GM12878 (cell line): ENCODE data around the gene UBE2J2. TPM values are rescaled to one million over a fixed set of nuclear protein-coding genes. Genes with fewer than 3 reads are reported as not detected.

ENCODE experiments used
- ATAC-seq: fragments of 200-7000 bp; cut with Tn5 transposase; 3 replicates; pipeline ENCODE4 v1.9.1; 2020; ENCODE audit warnings: mild to moderate bottlenecking, moderate library complexity
- BruUV-seq: library from RNA; stranded (reverse); fragments of 400-500 nt; replicated peaks from 2 replicates; lab custom pipeline; 2021; lab: Mats Ljungman, UMichigan
- CTCF ChIA-PET: fragments of 300-600 bp; sonication (Branson Sonifier 250); formaldehyde crosslinking; extraction: SDS; loops from one replicate; lab custom pipeline; 2021; ENCODE audit warnings: inconsistent platforms; lab: Yijun Ruan, JAX
- POLR2A ChIA-PET: fragments of 350-600 bp; formaldehyde crosslinking; extraction: SDS; loops from one replicate; lab custom pipeline; 2021; ENCODE audit warnings: inconsistent platforms; lab: Charles Lee
- RAD21 ChIA-PET: fragments of 300-600 bp; sonication (Branson Sonifier 250); formaldehyde crosslinking; loops from one replicate; lab custom pipeline; 2023; ENCODE audit warnings: antibody characterized with exemption; ENCODE audit not compliant: unreplicated experiment; lab: Charles Lee
- SMC1A ChIA-PET: fragments of 300-600 bp; sonication (Branson Sonifier 250); formaldehyde crosslinking; loops from one replicate; lab custom pipeline; 2023; ENCODE audit not compliant: unreplicated experiment, uncharacterized antibody; lab: Charles Lee
- DNase-seq: peaks from one replicate; pipeline ENCODE4 v3.0.0-alpha.2; 2011; ENCODE audit warnings: low read depth, low spot score
- FAIRE-seq: peaks from 3 replicates; lab custom pipeline; 2011; peaks lifted over from hg19 to GRCh38; lab: Jason Lieb, UNC
- H2AFZ ChIP-seq: 2 replicates; pipeline ENCODE4 v1.6.0; 2011; ENCODE audit warnings: low read depth, low read length, control low read depth; ENCODE audit not compliant: control insufficient read depth
- H3K27ac ChIP-seq: 2 replicates; pipeline ENCODE4 v1.5.1; 2011; ENCODE audit warnings: control low read depth; ENCODE audit not compliant: control insufficient read depth, insufficient read depth
- H3K27me3 ChIP-seq, 2 experiments: replicated peaks in 1 of 2; 2 replicates each; pipeline versions ENCODE4 v1.6.0 to v1.6.1; 2011; ENCODE audit warnings: low read length in 1 of 2; ENCODE audit not compliant: control insufficient read depth in 2 of 2, insufficient read depth in 2 of 2
- H3K36me3 ChIP-seq, 2 experiments: 2 replicates each; pipeline ENCODE4 v1.5.1; 2011; ENCODE audit warnings: low read length in 1 of 2; ENCODE audit not compliant: control insufficient read depth in 2 of 2, insufficient read depth in 2 of 2
- H3K4me1 ChIP-seq: 2 replicates; pipeline ENCODE4 v1.6.1; 2011; ENCODE audit warnings: mild to moderate bottlenecking, low read length, moderate library complexity, mixed read lengths; ENCODE audit not compliant: control insufficient read depth, insufficient read depth
- H3K4me2 ChIP-seq: 2 replicates; pipeline ENCODE4 v1.6.0; 2011; ENCODE audit warnings: control low read depth; ENCODE audit not compliant: control insufficient read depth, insufficient read depth
- H3K4me3 ChIP-seq: fragments of 200-600 bp; sonication (generic); 2 replicates; pipeline ENCODE4 v1.5.1; 2016
- H3K79me2 ChIP-seq: 2 replicates; pipeline ENCODE4 v1.6.0; 2011; ENCODE audit warnings: low read length; ENCODE audit not compliant: control insufficient read depth, insufficient read depth
- H3K9ac ChIP-seq: 2 replicates; pipeline ENCODE4 v1.8.0; 2011; ENCODE audit warnings: low read length, control low read depth, mixed read lengths; ENCODE audit not compliant: control insufficient read depth, insufficient read depth
- H3K9me3 ChIP-seq: replicated peaks from 3 replicates; pipeline ENCODE4 v1.5.1; 2011; ENCODE audit warnings: mild to moderate bottlenecking, low read length; ENCODE audit not compliant: control insufficient read depth, insufficient read depth
- H4K20me1 ChIP-seq: 2 replicates; pipeline ENCODE4 v1.6.0; 2011; ENCODE audit not compliant: control insufficient read depth, insufficient read depth
- DPF2 ChIP-seq: fragments of 450-650 bp; IDR thresholded peaks from 2 replicates; pipeline ENCODE4 v1.6.1; 2017; ENCODE audit warnings: mild to moderate bottlenecking
- ELK1 ChIP-seq: IDR thresholded peaks from 2 replicates; pipeline ENCODE4 v1.6.1; 2012; ENCODE audit warnings: low read depth, low read length, improper control_type of control experiment
- FOXK2 ChIP-seq: fragments of 450-650 bp; IDR thresholded peaks from 2 replicates; pipeline ENCODE4 v1.6.1; 2017; ENCODE audit warnings: mild to moderate bottlenecking, moderate library complexity
- PRDM15 ChIP-seq: fragments of 450-650 bp; formaldehyde crosslinking; IDR thresholded peaks from 2 replicates; pipeline ENCODE4 v1.4.0; 2020; ENCODE audit warnings: mild to moderate bottlenecking, moderate library complexity
- SKIL ChIP-seq: fragments of 450-650 bp; IDR thresholded peaks from 2 replicates; pipeline ENCODE4 v1.6.1; 2017; ENCODE audit warnings: mild to moderate bottlenecking, low read depth, inconsistent platforms; ENCODE audit not compliant: poor library complexity, severe bottlenecking
- WGBS: methylation state at CpG from one replicate; pipeline ENCODE4 v1.1.6; 2016; ENCODE audit warnings: low lambda C conversion rate; ENCODE audit not compliant: insufficient replicate concordance, insufficient coverage; ENCODE audit errors: missing lambda C conversion rate; 5-methylcytosine and 5-hydroxymethylcytosine counted together
- in situ Hi-C: fragments of 300-500 bp; cut with MboI; formaldehyde crosslinking; loops from 9 replicates; pipeline ENCODE4 v1.14.3; 2018; ENCODE audit warnings: mixed read lengths
- intact Hi-C: fragments of 100-400 bp; cut with micrococcal nuclease; formaldehyde crosslinking; loops from one replicate; pipeline ENCODE4 v1.14.2; 2022; ENCODE audit not compliant: unreplicated experiment
- polyA plus RNA-seq, 11 experiments: library from polyadenylated mRNA; depleted of rRNA in 4 of 11; unstranded in 6 of 11; stranded (reverse) in 5 of 11; fragments of >200 nt; fragmentation: Nextera tagmentation in 4 of 11; fragmentation: Illumina TruSeq in 1 of 11; extraction: Ambion mirVana in 4 of 11; extraction: Trizol in 1 of 11; gene quantifications; 1 replicate in 1 of 11; 2 replicates in 10 of 11; pipeline versions ENCODE4 v1.2.1 to v1.2.3, GENCODE V29; 2011 to 2016; ENCODE audit warnings: inconsistent platforms in 2 of 11, missing spikeins in 2 of 11, low read depth in 1 of 11
- total RNA-seq, 4 experiments: library from RNA; depleted of rRNA in 3 of 4; stranded (reverse); fragments of >200 nt in 3 of 4; fragmentation: Illumina TruSeq in 1 of 4; extraction: Trizol in 1 of 4; gene quantifications; 2 replicates each; pipeline versions ENCODE4 v1.2.1 to v1.2.3, GENCODE V29; 2013 to 2021
- TF ChIP-seq, protein P1 (sequence below): fragments of 450-650 bp; IDR thresholded peaks from 2 replicates; pipeline ENCODE4 v1.6.1; 2017; ENCODE audit warnings: borderline replicate concordance

The UBE2J2 gene
- total and polyA plus RNA-seq, 10 of the 15 experiments (the other 5 are each of a cell fraction or from before 2014, with no cell fraction given), result 0.72 to 70.5 (median 49.2) TPM

DNA sequence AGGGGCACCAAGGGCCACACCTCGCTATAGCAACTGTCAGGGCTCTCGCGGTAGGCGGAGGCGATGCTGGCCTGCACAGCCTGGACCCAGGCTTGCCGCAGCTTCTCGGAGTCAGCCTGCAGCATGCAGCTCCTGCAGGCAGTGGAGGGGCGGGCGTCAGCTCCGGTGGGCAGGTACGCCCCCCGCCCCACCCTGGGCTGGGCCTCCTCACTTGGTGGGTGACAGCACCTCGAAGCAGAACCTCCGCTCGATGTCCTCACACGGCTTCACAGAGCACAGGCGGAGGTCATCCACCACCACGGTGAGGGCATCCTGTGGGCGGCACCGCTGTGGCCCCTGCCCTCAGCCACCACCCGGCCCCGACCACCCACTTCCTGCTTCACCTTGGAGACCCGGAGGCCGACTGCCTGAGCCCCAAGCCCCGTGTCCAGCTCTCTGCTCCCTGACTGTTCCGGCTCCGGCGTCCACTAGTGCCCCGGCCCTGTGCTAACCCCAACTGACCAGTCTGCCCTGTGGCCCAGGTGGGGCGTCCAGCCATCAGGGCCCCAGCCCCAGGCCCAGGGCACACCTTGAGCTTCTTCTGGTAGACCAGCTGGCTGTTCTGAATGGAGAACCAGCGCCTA is 24.3 kb upstream of the UBE2J2 start:
- CTCF ChIA-PET, result no interaction called here
- H3K4me1 ChIP-seq, result no peaks in the 10 kb centered on the region
- in situ Hi-C loops, result no loop called here
- H4K20me1 ChIP-seq, result no peaks in the 10 kb centered on the region
- intact Hi-C loops, result no loop called here
- SMC1A ChIA-PET, result no interaction called here
- WGBS, result 86% methylated on average over 27 of the region's 31 CpGs
- no peaks in the 10 kb centered on the region for H3K9me3 ChIP-seq
- ATAC-seq (no peak), DNase-seq (no peak), FAIRE-seq (no peak)
- H3K9ac ChIP-seq, result no peak overlapping the region
- BruUV-seq, result no TSS peak
- H3K36me3 ChIP-seq, result no peaks in the 10 kb centered on the region
- TF ChIP-seq SKIL (no peak), ELK1 (no peak), FOXK2 (no peak), DPF2 (no peak), PRDM15 (CRISPR knock-in tag) (no peak)
- TF ChIP-seq, protein P1, sequence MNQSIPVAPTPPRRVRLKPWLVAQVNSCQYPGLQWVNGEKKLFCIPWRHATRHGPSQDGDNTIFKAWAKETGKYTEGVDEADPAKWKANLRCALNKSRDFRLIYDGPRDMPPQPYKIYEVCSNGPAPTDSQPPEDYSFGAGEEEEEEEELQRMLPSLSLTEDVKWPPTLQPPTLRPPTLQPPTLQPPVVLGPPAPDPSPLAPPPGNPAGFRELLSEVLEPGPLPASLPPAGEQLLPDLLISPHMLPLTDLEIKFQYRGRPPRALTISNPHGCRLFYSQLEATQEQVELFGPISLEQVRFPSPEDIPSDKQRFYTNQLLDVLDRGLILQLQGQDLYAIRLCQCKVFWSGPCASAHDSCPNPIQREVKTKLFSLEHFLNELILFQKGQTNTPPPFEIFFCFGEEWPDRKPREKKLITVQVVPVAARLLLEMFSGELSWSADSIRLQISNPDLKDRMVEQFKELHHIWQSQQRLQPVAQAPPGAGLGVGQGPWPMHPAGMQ, result no peak
- no peaks in the 10 kb centered on the region for H3K27me3 ChIP-seq
- H3K4me2 ChIP-seq, result no peak overlapping the region
- POLR2A ChIA-PET, result no interaction called here
- no peak overlapping the region for H3K27ac ChIP-seq
- H3K4me3 ChIP-seq, result no peak overlapping the region
- RAD21 ChIA-PET, result no interaction called here
- no peak overlapping the region for H2AFZ ChIP-seq
- no peaks in the 10 kb centered on the region for H3K79me2 ChIP-seq
